Type B pancreatic cell (in vitro differentiated cells): Measurements from ENCODE around the gene EN2. TPM values are rescaled to one million over a fixed set of nuclear protein-coding genes. Genes with fewer than 3 reads are reported as not detected.
A peak's percentile ranks its signal among the peaks of the same experiment; 100 is the strongest.

Experiments used
- DNase-seq: peaks from one replicate; pipeline ENCODE4 v3.0.0; 2021; ENCODE audit warnings: mixed read lengths; ENCODE audit not compliant: unreplicated experiment; ENCODE audit errors: extremely low spot score
- H3K27ac Mint-ChIP-seq: 2 replicates; pipeline ENCODE4 v1.8.0; 2021; ENCODE audit warnings: mild to moderate bottlenecking, mixed read lengths
- H3K27me3 Mint-ChIP-seq: 2 replicates; pipeline ENCODE4 v1.8.0; 2021; ENCODE audit warnings: mixed read lengths
- H3K36me3 Mint-ChIP-seq: 2 replicates; pipeline ENCODE4 v1.8.0; 2021; ENCODE audit warnings: mixed read lengths
- H3K4me1 Mint-ChIP-seq: one replicate; pipeline ENCODE4 v1.8.0; 2021; ENCODE audit warnings: mixed read lengths; ENCODE audit not compliant: unreplicated experiment
- H3K4me3 Mint-ChIP-seq: 2 replicates; pipeline ENCODE4 v1.8.0; 2021; ENCODE audit warnings: mild to moderate bottlenecking, mixed read lengths
- H3K9me3 Mint-ChIP-seq: 2 replicates; pipeline ENCODE4 v1.8.0; 2021; ENCODE audit warnings: mixed read lengths
- CTCF ChIP-seq: fragments of 200-600 bp; sonication (generic); conservative IDR thresholded peaks from 2 replicates; pipeline ENCODE4 v1.5.0; 2021; ENCODE audit warnings: antibody characterized with exemption, mild to moderate bottlenecking
- total RNA-seq: library from RNA; stranded (reverse); gene quantifications from 2 replicates; pipeline ENCODE4 v1.2.1, GENCODE V29; 2021; ENCODE audit warnings: low replicate concordance

EN2 gene
- total RNA-seq, 1 donor from 2014 or later = 0.94 TPM

- Mint-ChIP-seq H3K4me1 (no peaks in the 10 kb centered on the region), H3K27me3 (peaks cover 88% of the 10 kb centered on the region), H3K4me3 (no peak overlapping the region), H3K9me3 (no peaks in the 10 kb centered on the region), H3K36me3 (no peaks in the 10 kb centered on the region), H3K27ac (no peak overlapping the region)
- no peak for DNase-seq
- no peak for TF ChIP-seq CTCF
Observed at GRCh38 chr7:155450558-155450969, 7.4 kb upstream of the EN2 start.

DNA sequence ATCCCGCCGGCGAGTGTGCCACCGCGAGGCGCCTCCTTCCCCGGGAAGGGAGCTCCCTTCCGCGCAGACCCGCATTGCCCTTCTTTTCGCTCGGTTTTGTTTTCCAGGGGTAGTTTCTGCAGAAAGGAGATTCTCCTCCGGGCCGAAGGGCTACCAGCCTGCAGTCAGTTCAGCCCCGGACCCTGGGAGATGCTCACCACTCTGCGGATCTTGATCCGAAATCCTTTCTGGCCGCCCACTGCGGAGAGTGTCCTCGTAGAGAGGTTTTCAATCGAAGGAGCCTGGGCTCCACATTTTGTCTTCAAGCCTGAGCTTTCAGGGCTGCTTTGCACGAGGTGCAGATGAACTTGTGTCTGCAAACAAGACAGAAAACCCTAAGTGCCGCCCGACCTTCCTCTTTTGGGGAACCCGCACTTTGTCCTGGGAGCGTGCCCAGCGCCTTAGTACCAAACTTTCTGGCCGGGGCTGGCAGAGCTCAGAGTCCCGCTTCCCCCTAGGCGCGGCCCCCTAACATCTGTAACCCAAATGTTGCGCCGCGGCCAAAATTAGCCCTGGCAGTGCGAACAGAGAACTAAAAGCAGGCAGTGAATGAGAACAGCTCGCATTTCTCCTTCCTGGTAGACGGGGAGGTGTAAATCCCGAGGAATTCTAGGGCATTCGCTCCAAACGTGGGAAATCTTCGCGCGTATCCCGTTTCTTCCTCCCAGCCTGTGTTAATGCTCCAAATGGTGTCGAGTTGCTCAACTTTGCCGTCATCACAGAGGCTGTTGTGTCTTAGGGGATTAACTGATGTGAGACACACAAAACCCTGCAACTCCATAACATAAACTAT lies 6.7 kb upstream of the EN2 start:
- Mint-ChIP-seq H3K9me3 (no peaks in the 10 kb centered on the region), H3K36me3 (no peaks in the 10 kb centered on the region), H3K4me1 (no peaks in the 10 kb centered on the region), H3K27ac (no peak overlapping the region), H3K4me3 (no peak overlapping the region), H3K27me3 (peaks cover 90% of the 10 kb centered on the region)
- TF ChIP-seq CTCF = no peak
- no peak for DNase-seq

GRCh38 chr7:155451840-155452239 lies 6.1 kb upstream of the EN2 start:
- no peak overlapping the region for H3K27ac Mint-ChIP-seq
- no peaks in the 10 kb centered on the region for H3K36me3 Mint-ChIP-seq
- no peaks in the 10 kb centered on the region for H3K9me3 Mint-ChIP-seq
- H3K27me3 Mint-ChIP-seq = peaks cover 92% of the 10 kb centered on the region
- no peak overlapping the region for H3K4me3 Mint-ChIP-seq
- no peak for TF ChIP-seq CTCF
- H3K4me1 Mint-ChIP-seq = no peaks in the 10 kb centered on the region
- no peak for DNase-seq

GRCh38 chr7:155452505-155453295 lies 5.2 kb upstream of the EN2 start:
- Mint-ChIP-seq H3K4me3 (peak overlapping the region; percentile 41), H3K27me3 (peaks cover 89% of the 10 kb centered on the region), H3K27ac (no peak overlapping the region), H3K36me3 (no peaks in the 10 kb centered on the region), H3K9me3 (no peaks in the 10 kb centered on the region), H3K4me1 (no peaks in the 10 kb centered on the region)
- no peak for DNase-seq
- TF ChIP-seq CTCF = no peak

DNA sequence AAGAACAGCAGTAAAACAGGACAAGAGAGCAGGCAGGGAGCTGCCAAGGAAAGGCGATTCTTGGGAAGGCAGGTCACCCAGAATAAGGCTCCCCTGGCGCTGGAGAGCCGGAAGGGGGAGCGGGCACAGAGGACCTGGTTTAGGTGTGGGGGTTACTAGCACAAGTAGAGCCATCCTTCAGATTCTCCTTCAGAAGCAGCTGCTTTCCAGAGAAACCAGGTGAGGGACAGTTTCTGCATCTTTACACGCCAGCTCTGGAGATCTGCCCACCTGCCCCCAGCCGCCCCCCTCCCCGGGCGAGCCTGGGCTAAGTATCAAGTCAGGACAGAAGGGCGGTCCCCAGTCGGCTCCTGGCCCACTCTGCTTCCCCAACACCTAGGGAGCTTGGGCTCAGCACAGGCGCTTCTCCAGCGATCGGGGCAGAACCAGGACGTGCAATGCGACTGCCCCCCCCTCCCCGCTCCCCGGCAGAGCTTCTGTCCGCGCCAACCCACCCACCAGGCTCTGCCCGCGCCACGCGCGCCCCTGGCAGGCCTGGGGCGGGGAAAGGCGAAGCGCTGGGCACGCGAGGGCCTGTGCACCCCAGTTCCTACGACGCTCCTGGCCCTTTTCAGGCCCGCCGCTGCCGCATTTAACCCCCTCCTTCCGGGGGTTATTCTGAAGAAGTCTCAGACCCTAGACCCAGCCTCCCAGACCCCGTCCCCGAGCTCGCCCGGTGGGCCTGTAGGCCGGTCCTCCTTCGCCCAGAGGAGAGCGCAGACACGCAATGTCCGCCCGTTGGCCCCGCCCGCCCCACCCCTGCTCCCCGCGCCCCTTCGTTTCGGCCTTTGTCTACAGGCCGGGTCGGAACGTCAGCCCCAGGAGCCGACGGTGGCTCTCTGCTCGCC lies 4.4 kb upstream of the EN2 start:
- no peak for DNase-seq
- no peaks in the 10 kb centered on the region for H3K9me3 Mint-ChIP-seq
- H3K36me3 Mint-ChIP-seq = no peaks in the 10 kb centered on the region
- H3K4me3 Mint-ChIP-seq = peak overlapping the region; percentile 41
- TF ChIP-seq CTCF = no peak
- H3K27ac Mint-ChIP-seq = no peak overlapping the region
- H3K4me1 Mint-ChIP-seq = no peaks in the 10 kb centered on the region
- H3K27me3 Mint-ChIP-seq = peaks cover 84% of the 10 kb centered on the region
